Stimulated activated CD8-positive, alpha-beta memory T cell treated with anti-CD3 and anti-CD28 coated beads, Interleukin-2, amount 100 ng/mL, for 1 hour (primary cell): Measurements from ENCODE around the gene ENTPD7.
"Not testable (repeated sequence)": the region's sequence is repeated elsewhere in the genome, so short reads cannot be mapped to it uniquely, and the experiment has no call there.

Source experiments
- DNase-seq, 2 donors: peaks; one replicate each; pipeline ENCODE4 v3.0.0-alpha.2; 2020; ENCODE audit warnings: low read depth in 2 of 2

The ENTPD7 gene

GRCh38 chr10:99659031-99659867 is at the start of gene ENTPD7:
TSS of gene ENTPD7 (plus strand) at chr10:99659509. CDS start at chr10:99659957, 448 bp downstream.
- DNase-seq = peak; percentile 75 to 76

GRCh38 chr10:99610221-99610620 is 49.1 kb upstream of the ENTPD7 start:
- DNase-seq = no peak

GRCh38 chr10:99611326-99611725 is 48.0 kb upstream of the ENTPD7 start:
- no peak for DNase-seq

GRCh38 chr10:99612167-99612831 is 47.0 kb upstream of the ENTPD7 start:
- DNase-seq = no peak

- no peak for DNase-seq
Measured at GRCh38 chr10:99615426-99615825, 43.9 kb upstream of the ENTPD7 start.

- DNase-seq = no peak
Measured at GRCh38 chr10:99617696-99618095, 41.6 kb upstream of the ENTPD7 start.

GRCh38 chr10:99619090-99619800 is 40.1 kb upstream of the ENTPD7 start:
- no peak for DNase-seq

- peak; percentile 80 to 88 for DNase-seq
Measured at GRCh38 chr10:99619851-99620710, 39.2 kb upstream of the ENTPD7 start, which contains the start of gene SLC25A28. TSS of gene SLC25A28 (minus strand) at chr10:99620439. CDS start at chr10:99620335, 104 bp downstream.

- peak; percentile 79 to 80 for DNase-seq
Measured at GRCh38 chr10:99620711-99621453, 38.4 kb upstream of the ENTPD7 start.

GRCh38 chr10:99621454-99622251 is 37.7 kb upstream of the ENTPD7 start:
- DNase-seq = no peak

- DNase-seq = no peak
Measured at GRCh38 chr10:99623919-99624318, 35.4 kb upstream of the ENTPD7 start.

- not testable (repeated sequence) for DNase-seq
Measured at GRCh38 chr10:99625124-99625523, 34.2 kb upstream of the ENTPD7 start.

GRCh38 chr10:99628923-99629624 is 30.2 kb upstream of the ENTPD7 start:
- DNase-seq = no peak

- DNase-seq = no peak
Measured at GRCh38 chr10:99629625-99629978, 29.7 kb upstream of the ENTPD7 start.

- DNase-seq = no peak
Measured at GRCh38 chr10:99630433-99630832, 28.9 kb upstream of the ENTPD7 start.

GRCh38 chr10:99630991-99631390 is 28.3 kb upstream of the ENTPD7 start:
- no peak for DNase-seq

GRCh38 chr10:99631496-99631895 is 27.8 kb upstream of the ENTPD7 start:
- no peak for DNase-seq

GRCh38 chr10:99633832-99634231 is 25.5 kb upstream of the ENTPD7 start:
- DNase-seq = no peak

GRCh38 chr10:99647601-99648151 is 11.6 kb upstream of the ENTPD7 start:
- DNase-seq = no peak
